Prostate gland (tissue), 2 donors: ENCODE measurements around the gene AFAP1. TPM values are rescaled to one million over a fixed set of nuclear protein-coding genes. Genes with fewer than 3 reads are reported as not detected.
A peak's percentile ranks its signal among the peaks of the same experiment; 100 is the strongest.

Experiments used
- DNase-seq: peaks from one replicate; pipeline ENCODE4 v3.0.0-alpha.2; 2019; ENCODE audit warnings: low spot score
- H3K27ac ChIP-seq, 2 donors: fragments of 200-600 bp; sonication (generic); 2 replicates each; pipeline ENCODE4 v1.5.1; 2017 to 2019
- H3K27me3 ChIP-seq: fragments of 200-600 bp; sonication (generic); replicated peaks from 2 replicates; pipeline ENCODE4 v1.5.1; 2019; ENCODE audit not compliant: insufficient read depth
- H3K36me3 ChIP-seq, 2 donors: fragments of 200-600 bp; sonication (generic); 1 replicate in 1 of 2; 2 replicates in 1 of 2; pipeline versions ENCODE4 v1.5.1 to v1.8.1; 2017 to 2019
- H3K4me1 ChIP-seq: fragments of 200-600 bp; sonication (generic); replicated peaks from 2 replicates; pipeline ENCODE4 v1.5.1; 2019
- H3K4me3 ChIP-seq, 2 donors: fragments of 200-600 bp; sonication (generic); 2 replicates each; pipeline ENCODE4 v1.5.1; 2017 to 2019
- H3K9me3 ChIP-seq: fragments of 200-600 bp; sonication (generic); 2 replicates; pipeline ENCODE4 v1.5.1; 2017
- POLR2A ChIP-seq: fragments of 450-650 bp; IDR thresholded peaks from one replicate; pipeline ENCODE4 v1.6.1; 2016; ENCODE audit warnings: antibody characterized with exemption, mild to moderate bottlenecking
- POLR2AphosphoS5 ChIP-seq: sonication (generic); formaldehyde crosslinking; IDR thresholded peaks from one replicate; pipeline ENCODE4 v1.6.1; 2017; ENCODE audit warnings: antibody characterized with exemption
- WGBS: methylation state at CpG from one replicate; pipeline ENCODE4 v1.1.5; 2018; 5-methylcytosine and 5-hydroxymethylcytosine counted together
- intact Hi-C: fragments of 100-400 bp; cut with DNase I; formaldehyde crosslinking; loops from one replicate; pipeline ENCODE4 v1.14.2; 2022
- total RNA-seq, 2 donors: library from RNA; depleted of rRNA; stranded (reverse); fragments of >200 nt; gene quantifications; one replicate each; pipeline ENCODE4 v1.1.0, GENCODE V29; 2016
- TF ChIP-seq, protein P1 (sequence below), 4 experiments: fragments of 200-600 bp in 2 of 4; fragments of 450-650 bp in 2 of 4; sonication (generic) in 2 of 4; IDR thresholded peaks; 1 replicate in 3 of 4; 2 replicates in 1 of 4; pipeline ENCODE4 v1.5.1; 2016 to 2019; ENCODE audit warnings: antibody characterized with exemption in 4 of 4, mild to moderate bottlenecking in 2 of 4, moderate library complexity in 2 of 4

AFAP1 gene
- total RNA-seq, 2 donors from 2014 or later, result 17.5 to 19.8 TPM

DNA sequence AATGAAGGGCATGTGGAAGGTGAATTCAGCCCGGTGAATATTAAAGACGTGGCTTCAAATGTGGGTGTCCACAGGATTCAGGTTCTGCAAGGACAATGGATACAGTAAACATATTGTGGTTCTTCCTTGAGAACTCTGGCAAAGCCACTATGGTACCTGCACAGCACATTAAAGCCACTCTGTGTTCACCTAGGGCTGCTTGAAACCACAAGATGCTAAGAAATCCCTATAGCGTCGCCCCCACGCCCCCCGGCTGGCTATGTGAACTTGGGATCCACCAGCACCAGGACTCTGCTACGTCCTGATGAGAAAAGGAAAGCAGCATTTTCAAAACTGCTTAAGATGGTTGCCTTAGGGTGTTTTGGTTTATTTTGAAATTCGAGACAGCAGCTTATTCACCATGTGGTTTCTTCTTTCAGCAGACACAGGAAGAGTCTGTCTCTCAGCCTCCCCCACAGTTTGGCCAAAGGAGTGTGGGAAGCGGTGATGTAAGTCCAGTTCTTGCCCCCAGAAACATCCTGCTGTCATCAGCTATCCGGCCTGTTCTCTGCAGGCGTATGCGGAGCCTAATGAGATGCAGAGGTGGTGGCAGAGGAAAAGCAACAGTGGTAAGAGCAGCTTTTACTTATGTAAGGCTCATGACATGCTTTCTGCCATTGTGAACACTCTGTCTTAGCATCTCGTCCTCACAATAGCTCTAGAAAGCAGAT is 111.5 kb downstream of the AFAP1 start:
- WGBS, result 45% methylated on average over 13 of the region's 13 CpGs
- Histone ChIP-seq H3K27ac (peak overlapping the region; percentile 50 to 62), H3K36me3 (no peaks in the 10 kb centered on the region), H3K27me3 (no peaks in the 10 kb centered on the region), H3K4me1 (no peaks in the 10 kb centered on the region), H3K9me3 (no peaks in the 10 kb centered on the region), H3K4me3 (no peak overlapping the region)
- TF ChIP-seq POLR2AphosphoS5, result peak; percentile 47
- TF ChIP-seq POLR2A, result no peak
- TF ChIP-seq, protein P1, sequence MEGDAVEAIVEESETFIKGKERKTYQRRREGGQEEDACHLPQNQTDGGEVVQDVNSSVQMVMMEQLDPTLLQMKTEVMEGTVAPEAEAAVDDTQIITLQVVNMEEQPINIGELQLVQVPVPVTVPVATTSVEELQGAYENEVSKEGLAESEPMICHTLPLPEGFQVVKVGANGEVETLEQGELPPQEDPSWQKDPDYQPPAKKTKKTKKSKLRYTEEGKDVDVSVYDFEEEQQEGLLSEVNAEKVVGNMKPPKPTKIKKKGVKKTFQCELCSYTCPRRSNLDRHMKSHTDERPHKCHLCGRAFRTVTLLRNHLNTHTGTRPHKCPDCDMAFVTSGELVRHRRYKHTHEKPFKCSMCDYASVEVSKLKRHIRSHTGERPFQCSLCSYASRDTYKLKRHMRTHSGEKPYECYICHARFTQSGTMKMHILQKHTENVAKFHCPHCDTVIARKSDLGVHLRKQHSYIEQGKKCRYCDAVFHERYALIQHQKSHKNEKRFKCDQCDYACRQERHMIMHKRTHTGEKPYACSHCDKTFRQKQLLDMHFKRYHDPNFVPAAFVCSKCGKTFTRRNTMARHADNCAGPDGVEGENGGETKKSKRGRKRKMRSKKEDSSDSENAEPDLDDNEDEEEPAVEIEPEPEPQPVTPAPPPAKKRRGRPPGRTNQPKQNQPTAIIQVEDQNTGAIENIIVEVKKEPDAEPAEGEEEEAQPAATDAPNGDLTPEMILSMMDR (IDR thresholded peaks at IDR 0.05), result no peak
- peak; percentile 26 for DNase-seq
- intact Hi-C loops, result no loop called here

DNA sequence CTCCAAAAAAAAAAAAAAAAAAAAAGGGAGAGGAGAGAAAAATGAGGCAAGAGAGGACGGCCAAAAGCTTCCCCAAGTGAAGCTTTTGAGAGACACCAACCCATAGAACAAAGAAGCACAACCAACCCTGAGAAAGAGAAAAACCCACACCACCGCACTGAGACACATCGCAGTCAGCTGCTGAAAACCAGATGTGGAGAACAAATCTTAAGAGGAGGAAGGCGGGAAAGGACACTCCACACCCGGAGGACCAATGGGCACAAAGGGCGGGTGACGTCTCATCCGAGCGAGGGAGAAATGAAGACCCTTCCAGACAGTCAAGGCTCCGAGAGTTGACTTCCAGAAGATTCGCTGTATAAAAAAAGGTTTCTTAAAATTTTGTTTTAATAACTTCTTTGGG is 112.1 kb downstream of the AFAP1 start:
- intact Hi-C loops, result no loop called here
- H3K36me3 ChIP-seq, result no peaks in the 10 kb centered on the region
- 95% methylated on average over 11 of the region's 11 CpGs for whole genome bisulfite sequencing
- no peaks in the 10 kb centered on the region for H3K9me3 ChIP-seq
- TF ChIP-seq POLR2A, result no peak
- TF ChIP-seq, protein P1 (IDR thresholded peaks at IDR 0.05), result no peak
- TF ChIP-seq POLR2AphosphoS5, result no peak
- H3K4me3 ChIP-seq, result no peak overlapping the region
- no peak for DNase-seq
- H3K27ac ChIP-seq, result peak overlapping the region; percentile 50 to 62
- H3K4me1 ChIP-seq, result no peaks in the 10 kb centered on the region
- no peaks in the 10 kb centered on the region for H3K27me3 ChIP-seq

DNA sequence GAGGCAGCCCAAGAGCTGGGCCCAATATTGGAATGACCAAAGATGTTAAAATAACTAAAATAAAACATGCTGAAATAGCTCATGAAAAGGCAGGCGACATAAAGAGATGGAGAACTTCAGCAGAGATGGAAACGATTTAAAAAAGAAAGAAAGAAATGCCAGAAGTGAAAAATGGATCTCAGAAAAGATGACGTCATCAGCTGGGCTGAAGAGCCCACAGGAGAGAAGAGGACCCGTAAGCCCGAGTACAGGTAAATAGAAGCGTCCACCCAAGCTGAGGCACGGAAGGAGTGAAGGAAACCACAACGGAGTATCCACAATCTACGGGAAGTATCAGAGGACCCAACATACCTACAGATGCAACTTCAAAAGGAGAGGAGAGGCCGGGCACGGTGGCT is 112.8 kb downstream of the AFAP1 start:
- no peaks in the 10 kb centered on the region for H3K4me1 ChIP-seq
- H3K36me3 ChIP-seq, result no peaks in the 10 kb centered on the region
- H3K27me3 ChIP-seq, result no peaks in the 10 kb centered on the region
- DNase-seq, result no peak
- TF ChIP-seq, protein P1 (IDR thresholded peaks at IDR 0.05), result no peak
- TF ChIP-seq POLR2AphosphoS5, result no peak
- TF ChIP-seq POLR2A, result no peak
- H3K9me3 ChIP-seq, result no peaks in the 10 kb centered on the region
- H3K27ac ChIP-seq, result no peak overlapping the region
- intact Hi-C loops, result no loop called here
- 93% methylated on average over 11 of the region's 11 CpGs for WGBS
- no peak overlapping the region for H3K4me3 ChIP-seq

DNA sequence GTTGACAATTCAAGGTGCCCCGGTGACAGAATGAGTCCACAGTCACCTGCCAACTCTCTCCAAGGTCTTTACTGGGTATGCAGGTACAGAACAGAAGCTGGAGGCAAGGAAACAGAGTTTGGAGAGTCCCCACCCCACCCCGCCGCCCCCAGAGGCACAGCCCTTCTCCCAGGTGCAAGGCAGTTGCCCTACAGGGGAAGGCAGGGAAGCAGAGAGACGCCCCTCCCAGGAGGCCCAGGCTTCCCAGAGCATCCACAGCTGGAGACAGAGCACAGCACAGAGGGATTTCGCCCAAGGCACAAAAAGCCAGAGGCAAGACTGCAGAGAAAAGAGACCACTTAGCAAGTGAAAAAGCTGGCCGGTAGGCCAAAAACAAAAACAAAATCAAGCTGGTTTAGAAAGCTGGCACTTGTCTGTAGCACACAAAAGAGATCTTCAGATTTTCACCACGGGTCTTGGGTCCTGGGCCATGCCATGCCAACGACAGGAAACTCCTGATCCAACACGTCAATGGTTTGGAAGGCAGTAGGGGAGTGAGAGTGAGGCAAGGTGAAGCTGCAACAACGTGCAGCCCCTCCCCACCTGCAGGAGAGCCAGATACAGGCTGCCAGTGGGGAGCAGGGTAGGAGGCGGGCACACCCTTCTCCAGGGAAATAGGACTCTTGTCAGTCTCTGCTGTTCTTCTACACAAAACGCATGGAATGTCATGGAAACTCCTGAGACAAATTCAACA is 113.3 kb downstream of the AFAP1 start:
- Histone ChIP-seq H3K27me3 (no peaks in the 10 kb centered on the region), H3K4me1 (no peaks in the 10 kb centered on the region), H3K4me3 (no peak overlapping the region), H3K27ac (no peak overlapping the region), H3K9me3 (no peaks in the 10 kb centered on the region), H3K36me3 (no peaks in the 10 kb centered on the region)
- WGBS, result 88% methylated on average over 12 of the region's 12 CpGs
- no peak for TF ChIP-seq POLR2AphosphoS5
- TF ChIP-seq, protein P1 (IDR thresholded peaks at IDR 0.05), result no peak
- TF ChIP-seq POLR2A, result no peak
- no peak for DNase-seq
- intact Hi-C loops, result no loop called here
